Smooth muscle cell (in vitro differentiated cells): ENCODE results near the gene SLC39A6. TPM values are rescaled to one million over a fixed set of nuclear protein-coding genes. Genes with fewer than 3 reads are reported as not detected.
"Not testable (repeated sequence)": the region's sequence is repeated elsewhere in the genome, so short reads cannot be mapped to it uniquely, and the experiment has no call there.

Experiments used
- DNase-seq: peaks from one replicate; lab custom pipeline; 2025; ENCODE audit not compliant: unreplicated experiment; lab: John Stamatoyannopoulos, UW
- H2AFZ ChIP-seq: fragments of 200-600 bp; sonication (generic); 2 replicates; pipeline ENCODE4 v1.6.0; 2016; ENCODE audit warnings: antibody characterized with exemption, low read depth, mild to moderate bottlenecking
- H3F3A ChIP-seq: fragments of 200-600 bp; sonication (generic); 2 replicates; pipeline ENCODE4 v1.6.0; 2017; ENCODE audit warnings: antibody characterized with exemption, low read depth
- H3K27ac ChIP-seq: fragments of 200-600 bp; sonication (generic); 2 replicates; pipeline ENCODE4 v1.5.1; 2016; ENCODE audit warnings: low read depth, mild to moderate bottlenecking
- H3K27me3 ChIP-seq: fragments of 200-600 bp; sonication (generic); 2 replicates; pipeline ENCODE4 v1.6.1; 2016; ENCODE audit warnings: low read depth, mild to moderate bottlenecking
- H3K36me3 ChIP-seq: fragments of 200-600 bp; sonication (generic); 2 replicates; pipeline ENCODE4 v1.5.1; 2016; ENCODE audit warnings: low read depth
- H3K4me1 ChIP-seq: fragments of 200-600 bp; sonication (generic); 2 replicates; pipeline ENCODE4 v1.5.1; 2016; ENCODE audit warnings: low read depth
- H3K4me2 ChIP-seq: fragments of 200-600 bp; sonication (generic); 2 replicates; pipeline ENCODE4 v1.6.0; 2016; ENCODE audit warnings: mild to moderate bottlenecking
- H3K4me3 ChIP-seq: fragments of 200-600 bp; sonication (generic); 2 replicates; pipeline ENCODE4 v1.5.1; 2016; ENCODE audit warnings: mild to moderate bottlenecking
- H3K79me2 ChIP-seq: fragments of 200-600 bp; sonication (generic); 2 replicates; pipeline ENCODE4 v1.6.0; 2016; ENCODE audit warnings: low read depth, mild to moderate bottlenecking
- H3K9ac ChIP-seq: fragments of 200-600 bp; sonication (generic); 2 replicates; pipeline ENCODE4 v1.6.0; 2016; ENCODE audit warnings: low read depth
- H3K9me3 ChIP-seq: fragments of 200-600 bp; sonication (generic); replicated peaks from 2 replicates; pipeline ENCODE4 v1.5.1; 2016; ENCODE audit warnings: low read depth
- H4K20me1 ChIP-seq: fragments of 200-600 bp; sonication (generic); 2 replicates; pipeline ENCODE4 v1.6.0; 2016; ENCODE audit warnings: low read depth
- CTCF ChIP-seq: fragments of 200-600 bp; sonication (generic); IDR thresholded peaks from 2 replicates; pipeline ENCODE4 v1.5.1; 2017; ENCODE audit warnings: borderline replicate concordance, mild to moderate bottlenecking, antibody characterized with exemption; ENCODE audit not compliant: insufficient read depth, poor library complexity, severe bottlenecking
- WGBS: methylation state at CpG from one replicate; pipeline ENCODE4 v1.1.7; 2016; ENCODE audit warnings: low lambda C conversion rate; 5-methylcytosine and 5-hydroxymethylcytosine counted together
- polyA plus RNA-seq: library from polyadenylated mRNA; unstranded; fragments of >200 nt; fragmentation: Nextera tagmentation; extraction: Ambion mirVana; gene quantifications from 2 replicates; pipeline ENCODE4 v1.2.1, GENCODE V29; 2016
- total RNA-seq: library from RNA; depleted of rRNA; stranded (reverse); fragments of >200 nt; gene quantifications from 2 replicates; pipeline ENCODE4 v1.2.3, GENCODE V29; 2014

SLC39A6 gene
- total and polyA plus RNA-seq, 2 experiments from 2014 or later = 54.7 to 117 TPM

GRCh38 chr18:36067055-36067957 lies 61.8 kb downstream of the SLC39A6 start, which contains the start of gene RPRD1A:
TSS of gene RPRD1A (minus strand) at chr18:36067559. CDS start at chr18:36067404, 155 bp downstream.
- Histone ChIP-seq H4K20me1 (peaks cover 33% of the 10 kb centered on the region), H3K9ac (peak within 1 kb of the TSS; percentile 95), H2AFZ (peak within 1 kb of the TSS; percentile 87), H3K27ac (peak within 1 kb of the TSS; percentile 97), H3K27me3 (no peaks in the 10 kb centered on the region), H3K4me3 (peak within 1 kb of the TSS; percentile 97), H3K4me1 (peaks cover 15% of the 10 kb centered on the region), H3K9me3 (no peaks in the 10 kb centered on the region), H3K79me2 (peaks cover 47% of the 10 kb centered on the region), H3F3A (no peaks in the 10 kb centered on the region), H3K36me3 (no peaks in the 10 kb centered on the region), H3K4me2 (peak within 1 kb of the TSS; percentile 94)
- TF ChIP-seq CTCF = no peak
- peak; percentile 94 for DNase-seq
- 2% methylated on average over 65 of the region's 66 CpGs for WGBS

GRCh38 chr18:36066686-36067054 lies 62.5 kb downstream of the SLC39A6 start:
- no peak for TF ChIP-seq CTCF
- no peaks in the 10 kb centered on the region for H3K9me3 ChIP-seq
- no peak for DNase-seq
- no peaks in the 10 kb centered on the region for H3K36me3 ChIP-seq
- H3K9ac ChIP-seq = peak overlapping the region; percentile 95
- peak overlapping the region; percentile 97 for H3K4me3 ChIP-seq
- under 1% methylated on average over 5 of the region's 5 CpGs for WGBS
- peak overlapping the region; percentile 87 for H2AFZ ChIP-seq
- peak overlapping the region; percentile 97 for H3K27ac ChIP-seq
- peaks cover 51% of the 10 kb centered on the region for H3K79me2 ChIP-seq
- H3K4me1 ChIP-seq = peaks cover 15% of the 10 kb centered on the region
- H3K4me2 ChIP-seq = peak overlapping the region; percentile 94
- H3F3A ChIP-seq = no peaks in the 10 kb centered on the region
- H4K20me1 ChIP-seq = peaks cover 35% of the 10 kb centered on the region
- no peaks in the 10 kb centered on the region for H3K27me3 ChIP-seq

GRCh38 chr18:36066001-36066400 lies 63.1 kb downstream of the SLC39A6 start:
- TF ChIP-seq CTCF = no peak
- Histone ChIP-seq H3K9me3 (no peaks in the 10 kb centered on the region), H4K20me1 (peaks cover 42% of the 10 kb centered on the region), H3K79me2 (peaks cover 58% of the 10 kb centered on the region), H3K4me3 (peak overlapping the region; percentile 97), H3K9ac (peak overlapping the region; percentile 95), H3K27me3 (no peaks in the 10 kb centered on the region), H3K4me1 (peaks cover 15% of the 10 kb centered on the region), H3K36me3 (no peaks in the 10 kb centered on the region), H3F3A (no peaks in the 10 kb centered on the region), H2AFZ (no peak overlapping the region), H3K4me2 (peak overlapping the region; percentile 94), H3K27ac (peak overlapping the region; percentile 97)
- 32% methylated on average over 5 of the region's 5 CpGs for WGBS
- DNase-seq = no peak

GRCh38 chr18:36064809-36065079 lies 64.4 kb downstream of the SLC39A6 start:
- H2AFZ ChIP-seq, H3K9me3 ChIP-seq, H3K27me3 ChIP-seq, H3K36me3 ChIP-seq, DNase-seq, H3K9ac ChIP-seq, H3K27ac ChIP-seq, H3K4me3 ChIP-seq, H3K4me2 ChIP-seq, H3F3A ChIP-seq: not testable (repeated sequence)
- Histone ChIP-seq H3K4me1 (peaks cover 15% of the 10 kb centered on the region), H4K20me1 (peaks cover 55% of the 10 kb centered on the region), H3K79me2 (peaks cover 71% of the 10 kb centered on the region)
- WGBS = 89% methylated on average over 9 of the region's 9 CpGs
